DOHH2 (cell line): ENCODE data around the gene TMEM221.

ENCODE experiments used
- CTCF ChIP-seq: fragments of 200-600 bp; sonication (generic); IDR thresholded peaks from one replicate; pipeline ENCODE4 v1.5.1; 2014; ENCODE audit warnings: antibody characterized with exemption, mild to moderate bottlenecking, low read depth, low read length; ENCODE audit not compliant: poor library complexity, severe bottlenecking
- EZH2phosphoT487 ChIP-seq: fragments of 200-600 bp; sonication (generic); IDR thresholded peaks from 2 replicates; pipeline ENCODE4 v1.6.1; 2017; ENCODE audit warnings: borderline replicate concordance, mild to moderate bottlenecking, antibody characterized with exemption, low read length, moderate library complexity, mixed read lengths

- TF ChIP-seq CTCF: no peak
- no peak for TF ChIP-seq EZH2phosphoT487
Observed at GRCh38 chr19:17466487-17466850, 18.0 kb upstream of the TMEM221 start.
